Endothelial cell of umbilical vein (primary cell): ENCODE measurements around the gene RPS18. TPM values are rescaled to one million over a fixed set of nuclear protein-coding genes. Genes with fewer than 3 reads are reported as not detected.
A peak's percentile ranks its signal among the peaks of the same experiment; 100 is the strongest.

ENCODE experiments used
- BruUV-seq: library from RNA; stranded (reverse); fragments of 400-500 nt; replicated peaks from 2 replicates; lab custom pipeline; 2021; lab: Mats Ljungman, UMichigan
- CTCF ChIA-PET: fragments of 300-600, 350-600 bp; sonication (Branson Sonifier 250); formaldehyde crosslinking; loops from one replicate; lab custom pipeline; 2021; ENCODE audit warnings: antibody characterized with exemption, inconsistent platforms; lab: Charles Lee
- POLR2A ChIA-PET: fragments of 300-600, 350-600 bp; sonication (Branson Sonifier 250); formaldehyde crosslinking; loops from one replicate; lab custom pipeline; 2021; ENCODE audit warnings: antibody characterized with exemption, inconsistent platforms; lab: Charles Lee
- DNase-seq: peaks from one replicate; pipeline ENCODE4 v3.0.0-alpha.2; 2011; ENCODE audit warnings: low read depth, low spot score
- FAIRE-seq: peaks from 2 replicates; lab custom pipeline; 2011; peaks lifted over from hg19 to GRCh38; lab: Jason Lieb, UNC
- H2AFZ ChIP-seq: 2 replicates; pipeline ENCODE4 v1.6.0; 2012; ENCODE audit warnings: low read depth, low read length, control low read depth, inconsistent platforms
- H3K27ac ChIP-seq: 2 replicates; pipeline ENCODE4 v1.5.1; 2011; ENCODE audit warnings: low read depth, mild to moderate bottlenecking, control low read depth, low read length, moderate library complexity; ENCODE audit not compliant: insufficient read depth
- H3K27me3 ChIP-seq, 2 experiments: 2 replicates each; pipeline versions ENCODE4 v1.6.0 to v1.6.1; 2011; ENCODE audit warnings: low read length in 2 of 2, mixed read lengths in 1 of 2; ENCODE audit not compliant: control insufficient read depth in 2 of 2, insufficient read depth in 2 of 2
- H3K36me3 ChIP-seq, 2 experiments: 2 replicates in 1 of 2; 3 replicates in 1 of 2; pipeline ENCODE4 v1.5.1; 2011; ENCODE audit warnings: low read length in 2 of 2, mild to moderate bottlenecking in 1 of 2, moderate library complexity in 1 of 2; ENCODE audit not compliant: control insufficient read depth in 2 of 2, insufficient read depth in 2 of 2; ENCODE audit errors: extremely low read depth in 1 of 2
- H3K4me1 ChIP-seq: 3 replicates; pipeline ENCODE4 v1.5.1; 2011; ENCODE audit warnings: mild to moderate bottlenecking, low read length; ENCODE audit not compliant: control insufficient read depth, insufficient read depth; ENCODE audit errors: extremely low read depth
- H3K4me2 ChIP-seq: 2 replicates; pipeline ENCODE4 v1.6.1; 2011; ENCODE audit warnings: low read length, control low read depth, mixed read lengths; ENCODE audit not compliant: insufficient read depth
- H3K4me3 ChIP-seq, 3 experiments: fragments of 200-600 bp in 1 of 3; sonication (generic), shearing (Covaris generic) in 1 of 3; replicated peaks in 1 of 3; 2 replicates each; pipeline ENCODE4 v1.5.1; 2011 to 2016; ENCODE audit warnings: control low read depth in 3 of 3, low read length in 3 of 3, mild to moderate bottlenecking in 2 of 3, inconsistent platforms in 1 of 3, low read depth in 1 of 3, moderate library complexity in 1 of 3; ENCODE audit not compliant: insufficient read depth in 1 of 3
- H3K79me2 ChIP-seq: 2 replicates; pipeline ENCODE4 v1.6.0; 2012; ENCODE audit warnings: low read length, inconsistent platforms; ENCODE audit not compliant: control insufficient read depth, insufficient read depth
- H3K9ac ChIP-seq: replicated peaks from 2 replicates; pipeline ENCODE3; 2011; ENCODE audit warnings: low read length, control low read depth; ENCODE audit not compliant: insufficient read depth; ENCODE audit errors: extremely low read depth
- H3K9me1 ChIP-seq: replicated peaks from 3 replicates; pipeline ENCODE4 v1.6.0; 2011; ENCODE audit warnings: mild to moderate bottlenecking, low read length; ENCODE audit not compliant: control insufficient read depth, insufficient read depth; ENCODE audit errors: extremely low read depth
- H3K9me3 ChIP-seq: replicated peaks from 2 replicates; pipeline ENCODE4 v1.5.1; 2012; ENCODE audit warnings: low read length, inconsistent platforms; ENCODE audit not compliant: control insufficient read depth, insufficient read depth
- H4K20me1 ChIP-seq: replicated peaks from 2 replicates; pipeline ENCODE3; 2011; ENCODE audit warnings: mild to moderate bottlenecking, low read length; ENCODE audit not compliant: control insufficient read depth, insufficient read depth; ENCODE audit errors: extremely low read depth
- EZH2 ChIP-seq: IDR thresholded peaks from 2 replicates; pipeline ENCODE4 v1.6.1; 2012; ENCODE audit warnings: borderline replicate concordance, low read depth, mild to moderate bottlenecking, moderate library complexity, low read length, inconsistent platforms; ENCODE audit not compliant: severe bottlenecking
- FOS ChIP-seq: IDR thresholded peaks from 2 replicates; pipeline ENCODE4 v1.6.1; 2011; ENCODE audit warnings: mild to moderate bottlenecking, low read length, moderate library complexity, borderline replicate concordance; ENCODE audit not compliant: insufficient read depth
- GATA2 ChIP-seq: IDR thresholded peaks from 2 replicates; pipeline ENCODE4 v1.7.0; 2011; ENCODE audit warnings: low read depth, mild to moderate bottlenecking, moderate library complexity, mixed read lengths, low read length; ENCODE audit not compliant: insufficient read length, insufficient read depth
- JUN ChIP-seq: IDR thresholded peaks from 2 replicates; pipeline ENCODE4 v1.6.1; 2011; ENCODE audit warnings: borderline replicate concordance, low read depth; ENCODE audit not compliant: insufficient read length, insufficient read depth
- MYC ChIP-seq: IDR thresholded peaks from one replicate; pipeline ENCODE4 v1.6.1; 2011; ENCODE audit warnings: mild to moderate bottlenecking, low read depth, low read length
- POLR2A ChIP-seq: IDR thresholded peaks from 2 replicates; pipeline ENCODE4 v1.6.1; 2012; ENCODE audit warnings: low read depth, mild to moderate bottlenecking, control low read depth, low read length
- POLR2AphosphoS5 ChIP-seq: IDR thresholded peaks from 2 replicates; pipeline ENCODE4 v1.6.1; 2012; ENCODE audit warnings: low read depth, mild to moderate bottlenecking, control low read depth, low read length, moderate library complexity; ENCODE audit not compliant: insufficient read depth
- dilution Hi-C: fragments of 300-500 bp; cut with MboI; formaldehyde crosslinking; loops from one replicate; pipeline ENCODE4 v1.15.0; 2019; ENCODE audit warnings: low sequenced_read_pairs; ENCODE audit not compliant: extremely low pct_ligation_motif_present
- intact Hi-C: fragments of 100-400 bp; cut with micrococcal nuclease; formaldehyde crosslinking; loops from one replicate; pipeline ENCODE4 v1.10.0; 2022
- polyA plus RNA-seq, 4 experiments: library from polyadenylated mRNA; depleted of rRNA in 3 of 4; stranded (reverse) in 3 of 4; unstranded in 1 of 4; fragments of >200 nt; gene quantifications; 2 replicates each; pipeline versions ENCODE4 v1.2.1 to v1.2.3, GENCODE V29; 2011 to 2012; ENCODE audit warnings: missing spikeins in 1 of 4
- total RNA-seq: library from RNA; stranded (reverse); gene quantifications from 2 replicates; pipeline ENCODE4 v1.2.3, GENCODE V29; 2021
- TF ChIP-seq, protein P1 (sequence below): IDR thresholded peaks from 2 replicates; pipeline ENCODE4 v1.6.1; 2011; ENCODE audit not compliant: insufficient read depth, insufficient read length
- TF ChIP-seq, protein P2 (sequence below), 2 donors: IDR thresholded peaks; 1 replicate in 1 of 2; 2 replicates in 1 of 2; pipeline ENCODE4 v1.5.1; 2011; ENCODE audit warnings: low read length in 2 of 2, mild to moderate bottlenecking in 2 of 2, moderate library complexity in 2 of 2, control low read depth in 1 of 2, inconsistent platforms in 1 of 2, low read depth in 1 of 2; ENCODE audit not compliant: insufficient read depth in 1 of 2; ENCODE audit errors: extremely low read depth in 1 of 2

RPS18 gene
- total and polyA plus RNA-seq, 2 donors (not counting 3 experiments of a cell fraction or from before 2014, with no cell fraction given), result 2,336 to 5,541 TPM

DNA sequence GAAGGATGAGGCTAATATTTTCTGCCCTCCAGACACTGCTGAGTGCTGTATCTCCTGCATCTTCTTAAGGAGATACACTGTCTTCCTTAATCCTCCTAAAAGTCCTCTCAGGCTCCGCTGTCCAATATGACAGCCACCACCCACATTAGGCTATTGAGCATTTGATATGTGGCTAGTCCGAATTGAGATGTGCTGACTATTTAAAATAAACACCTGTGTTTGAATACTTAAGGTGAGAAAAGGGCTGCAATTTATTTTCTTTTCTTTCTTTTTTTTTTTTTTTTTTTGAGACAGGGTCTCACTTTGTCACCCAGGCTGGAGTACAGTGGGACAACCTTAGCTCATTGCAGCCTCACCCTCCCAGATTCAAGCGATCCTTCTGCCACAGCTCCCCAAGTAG is 30.0 kb downstream of the RPS18 start:
- intact Hi-C loops (no loop called here), dilution Hi-C loops (no loop called here)
- CTCF ChIA-PET, result interaction anchor here (0.7 to 2.5 kb wide), 4 partner anchors 11 to 245 kb away, joined by 3 to 11 read pairs (median 4); partner anchors contain the start of gene TAPBP
- FAIRE-seq, result peak; percentile 52
- no peaks in the 10 kb centered on the region for H3K9me1 ChIP-seq
- BruUV-seq, result no TSS peak
- no peak overlapping the region for H3K9ac ChIP-seq
- H4K20me1 ChIP-seq, result no peaks in the 10 kb centered on the region
- TF ChIP-seq EZH2 (no peak), JUN (no peak), POLR2AphosphoS5 (no peak), POLR2A (no peak), MYC (no peak), FOS (no peak), GATA2 (no peak)
- TF ChIP-seq, protein P1, sequence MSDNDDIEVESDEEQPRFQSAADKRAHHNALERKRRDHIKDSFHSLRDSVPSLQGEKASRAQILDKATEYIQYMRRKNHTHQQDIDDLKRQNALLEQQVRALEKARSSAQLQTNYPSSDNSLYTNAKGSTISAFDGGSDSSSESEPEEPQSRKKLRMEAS, result no peak
- TF ChIP-seq, protein P2, sequence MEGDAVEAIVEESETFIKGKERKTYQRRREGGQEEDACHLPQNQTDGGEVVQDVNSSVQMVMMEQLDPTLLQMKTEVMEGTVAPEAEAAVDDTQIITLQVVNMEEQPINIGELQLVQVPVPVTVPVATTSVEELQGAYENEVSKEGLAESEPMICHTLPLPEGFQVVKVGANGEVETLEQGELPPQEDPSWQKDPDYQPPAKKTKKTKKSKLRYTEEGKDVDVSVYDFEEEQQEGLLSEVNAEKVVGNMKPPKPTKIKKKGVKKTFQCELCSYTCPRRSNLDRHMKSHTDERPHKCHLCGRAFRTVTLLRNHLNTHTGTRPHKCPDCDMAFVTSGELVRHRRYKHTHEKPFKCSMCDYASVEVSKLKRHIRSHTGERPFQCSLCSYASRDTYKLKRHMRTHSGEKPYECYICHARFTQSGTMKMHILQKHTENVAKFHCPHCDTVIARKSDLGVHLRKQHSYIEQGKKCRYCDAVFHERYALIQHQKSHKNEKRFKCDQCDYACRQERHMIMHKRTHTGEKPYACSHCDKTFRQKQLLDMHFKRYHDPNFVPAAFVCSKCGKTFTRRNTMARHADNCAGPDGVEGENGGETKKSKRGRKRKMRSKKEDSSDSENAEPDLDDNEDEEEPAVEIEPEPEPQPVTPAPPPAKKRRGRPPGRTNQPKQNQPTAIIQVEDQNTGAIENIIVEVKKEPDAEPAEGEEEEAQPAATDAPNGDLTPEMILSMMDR (IDR thresholded peaks at IDR 0.05; ENCODE audit: extremely low read depth in 1 of 2, insufficient read depth in 1 of 2, low read depth in 1 of 2, low read length in 2 of 2), result no peak
- no peaks in the 10 kb centered on the region for H3K9me3 ChIP-seq
- H3K4me1 ChIP-seq, result peaks cover 13% of the 10 kb centered on the region
- H3K27me3 ChIP-seq, result no peaks in the 10 kb centered on the region
- H3K27ac ChIP-seq, result no peak overlapping the region
- H3K4me2 ChIP-seq, result no peak overlapping the region
- no peak overlapping the region for H3K4me3 ChIP-seq
- peaks cover 16% of the 10 kb centered on the region for H3K79me2 ChIP-seq
- H2AFZ ChIP-seq, result no peak overlapping the region
- peaks cover 8 to 19% of the 10 kb centered on the region in 2 experiments for H3K36me3 ChIP-seq
- POLR2A ChIA-PET, result no interaction called here
- DNase-seq, result no peak
